GM23248 (cell line): ENCODE results near the gene AAK1.

Source experiments
- EZH2 ChIP-seq: fragments of 200-600 bp; sonication (generic); IDR thresholded peaks from 2 replicates; pipeline ENCODE4 v1.6.1; 2018; ENCODE audit warnings: antibody characterized with exemption, mild to moderate bottlenecking; ENCODE audit not compliant: insufficient read depth, poor library complexity, severe bottlenecking
- EZH2phosphoT487 ChIP-seq: fragments of 200-600 bp; sonication (generic); IDR thresholded peaks from 2 replicates; pipeline ENCODE4 v1.6.1; 2018; ENCODE audit warnings: antibody characterized with exemption, moderate library complexity, mild to moderate bottlenecking, low read depth; ENCODE audit not compliant: insufficient read depth

DNA sequence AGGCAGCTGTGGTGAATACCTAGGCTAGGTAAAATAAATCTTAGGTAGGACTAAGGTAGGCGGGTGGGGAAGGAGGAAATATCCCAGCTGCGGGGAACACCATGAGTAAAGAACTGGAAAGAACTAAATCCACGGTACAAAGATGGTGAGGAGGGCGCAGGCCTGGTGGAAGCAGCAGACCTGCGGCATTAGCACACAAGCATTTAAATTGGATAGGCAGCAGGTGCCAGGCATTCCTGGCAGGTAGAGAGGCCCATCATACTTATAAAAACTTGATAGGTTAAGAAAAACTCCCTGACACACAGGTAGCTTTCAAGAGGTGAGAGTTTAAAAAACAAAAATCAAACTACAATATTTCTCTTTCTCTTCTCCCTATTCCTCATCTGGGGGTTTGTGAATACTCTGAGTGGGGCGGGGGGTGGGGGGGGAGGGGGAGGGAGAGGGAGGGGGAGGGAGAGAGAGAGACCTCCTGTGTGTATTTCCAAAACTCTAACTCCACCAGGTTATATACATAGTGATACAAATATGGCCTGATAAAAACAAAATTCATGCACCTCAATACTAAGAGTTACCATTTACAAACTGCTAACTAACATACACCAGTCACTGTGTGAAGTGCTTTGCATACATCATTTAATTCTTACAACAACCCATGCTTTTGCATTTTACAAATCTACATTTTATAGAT, 13.5 kb downstream of the AAK1 start:
- no peak for TF ChIP-seq EZH2
- no peak for TF ChIP-seq EZH2phosphoT487
